A673 (cell line): ENCODE measurements around the gene BAG5. TPM values are rescaled to one million over a fixed set of nuclear protein-coding genes. Genes with fewer than 3 reads are reported as not detected.

ENCODE experiments used
- BruUV-seq: library from RNA; stranded (reverse); fragments of 400-500 nt; replicated peaks from 2 replicates; lab custom pipeline; 2021; lab: Mats Ljungman, UMichigan
- CTCF ChIA-PET: fragments of 300-600 bp; sonication (Branson Sonifier 250); formaldehyde crosslinking; loops from one replicate; lab custom pipeline; 2022; ENCODE audit warnings: antibody characterized with exemption; lab: Charles Lee
- POLR2A ChIA-PET: fragments of 300-600 bp; sonication (Branson Sonifier 250); formaldehyde crosslinking; loops from one replicate; lab custom pipeline; 2022; ENCODE audit warnings: antibody characterized with exemption; ENCODE audit not compliant: low non-redundant PET; lab: Charles Lee
- DNase-seq: peaks from one replicate; pipeline ENCODE4 v3.0.0-alpha.2; 2015; ENCODE audit warnings: low spot score
- H3K27ac ChIP-seq: fragments of 200-600 bp; sonication (generic); 2 replicates; pipeline ENCODE4 v1.5.1; 2016; ENCODE audit warnings: mixed run types, low read depth, mild to moderate bottlenecking, mixed read lengths, antibody characterized with exemption, low read length; ENCODE audit not compliant: poor library complexity, severe bottlenecking
- H3K27me3 ChIP-seq: fragments of 200-600 bp; sonication (generic); replicated peaks from 2 replicates; pipeline ENCODE4 v1.6.1; 2017; ENCODE audit warnings: mixed run types, low read depth, mild to moderate bottlenecking, mixed read lengths, antibody characterized with exemption, low read length; ENCODE audit not compliant: insufficient read depth, poor library complexity
- H3K36me3 ChIP-seq: fragments of 200-600 bp; sonication (generic); 2 replicates; pipeline ENCODE4 v1.6.1; 2016; ENCODE audit warnings: mixed run types, mild to moderate bottlenecking, mixed read lengths, antibody characterized with exemption, low read length; ENCODE audit not compliant: insufficient read depth, poor library complexity, severe bottlenecking
- H3K4me1 ChIP-seq: fragments of 200-600 bp; sonication (generic); 2 replicates; pipeline ENCODE4 v1.6.1; 2017; ENCODE audit warnings: mixed run types, mild to moderate bottlenecking, mixed read lengths, antibody characterized with exemption, low read length; ENCODE audit not compliant: insufficient read depth, poor library complexity, severe bottlenecking
- H3K4me3 ChIP-seq: fragments of 200-600 bp; sonication (generic); 2 replicates; pipeline ENCODE4 v1.5.1; 2016; ENCODE audit warnings: low read depth, mixed run types, mild to moderate bottlenecking, mixed read lengths, low read length; ENCODE audit not compliant: poor library complexity, severe bottlenecking
- H3K9me3 ChIP-seq: fragments of 200-600 bp; sonication (generic); 2 replicates; pipeline ENCODE4 v1.6.1; 2016; ENCODE audit warnings: mixed run types, low read depth, mild to moderate bottlenecking, mixed read lengths, antibody characterized with exemption, low read length; ENCODE audit not compliant: poor library complexity, severe bottlenecking
- CTCF ChIP-seq: fragments of 300-800, 200-600 bp; sonication (generic); conservative IDR thresholded peaks from 2 replicates; pipeline ENCODE4 v1.5.1; 2017; ENCODE audit warnings: low read depth, mild to moderate bottlenecking, antibody characterized with exemption, low read length, moderate library complexity, mixed read lengths
- EZH2 ChIP-seq: fragments of 200-600 bp; sonication (generic); IDR thresholded peaks from 2 replicates; pipeline ENCODE4 v1.6.1; 2017; ENCODE audit warnings: borderline replicate concordance, low read depth, mild to moderate bottlenecking, mixed read lengths, antibody characterized with exemption, low read length; ENCODE audit not compliant: poor library complexity, severe bottlenecking
- intact Hi-C: fragments of 100-400 bp; cut with micrococcal nuclease; formaldehyde crosslinking; loops from one replicate; pipeline ENCODE4 v1.10.0; 2022; ENCODE audit not compliant: unreplicated experiment
- total RNA-seq: library from RNA; stranded (reverse); gene quantifications from 2 replicates; pipeline ENCODE4 v1.2.3, GENCODE V29; 2021

The BAG5 gene
- total RNA-seq, 1 experiment from 2014 or later = 39.8 TPM

- CTCF ChIA-PET = no interaction called here
- Histone ChIP-seq H3K9me3 (no peaks in the 10 kb centered on the region), H3K27me3 (no peaks in the 10 kb centered on the region), H3K36me3 (peaks cover 15% of the 10 kb centered on the region), H3K4me3 (no peak overlapping the region), H3K27ac (no peak overlapping the region), H3K4me1 (peaks cover 14% of the 10 kb centered on the region)
- TF ChIP-seq CTCF (no peak), EZH2 (no peak)
- BruUV-seq = no TSS peak
- no peak for DNase-seq
- POLR2A ChIA-PET = no interaction called here
- intact Hi-C loops = loop anchor here (5.0 to 10.0 kb wide), 2 partner anchors 108 to 410 kb away; no protein-coding TSS in a partner anchor
These were observed 12.3 kb upstream of the BAG5 start for GRCh38 chr14:103574707-103575285.

- Histone ChIP-seq H3K36me3 (peaks cover 15% of the 10 kb centered on the region), H3K9me3 (no peaks in the 10 kb centered on the region), H3K4me3 (no peak overlapping the region), H3K27me3 (no peaks in the 10 kb centered on the region), H3K27ac (no peak overlapping the region), H3K4me1 (peaks cover 19% of the 10 kb centered on the region)
- intact Hi-C loops = loop anchor here (5.0 to 10.0 kb wide), 2 partner anchors 108 to 411 kb away; no protein-coding TSS in a partner anchor
- ChIA-PET CTCF (no interaction called here), POLR2A (no interaction called here)
- no peak for DNase-seq
- TSS peak; percentile 23 for BruUV-seq
- TF ChIP-seq CTCF = no peak
- no peak for TF ChIP-seq EZH2
These were observed 11.6 kb upstream of the BAG5 start for GRCh38 chr14:103574104-103574503.

GRCh38 chr14:103569408-103569807 is 7.0 kb upstream of the BAG5 start:
- peaks cover 22% of the 10 kb centered on the region for H3K4me1 ChIP-seq
- TF ChIP-seq EZH2 (no peak), CTCF (no peak)
- H3K27ac ChIP-seq = peak overlapping the region; percentile 71
- no peaks in the 10 kb centered on the region for H3K27me3 ChIP-seq
- DNase-seq = no peak
- H3K36me3 ChIP-seq = peaks cover 9% of the 10 kb centered on the region
- ChIA-PET CTCF (interaction anchor here (0.7 kb wide), 1 partner anchor 154 kb away, joined by 3 read pairs; no protein-coding TSS in a partner anchor), POLR2A (no interaction called here)
- H3K4me3 ChIP-seq = peak overlapping the region; percentile 2
- H3K9me3 ChIP-seq = no peaks in the 10 kb centered on the region
- BruUV-seq = TSS peak; percentile 17
- intact Hi-C loops = no loop called here
